ENCODE data around the gene ANKRD36B. TPM values are rescaled to one million over a fixed set of nuclear protein-coding genes. Genes with fewer than 3 reads are reported as not detected.
"Not testable (repeated sequence)": the region's sequence is repeated elsewhere in the genome, so short reads cannot be mapped to it uniquely, and the experiment has no call there.

ANKRD36B gene
- polyA plus RNA-seq, 2 of the 4 experiments (the other 2 are of a cell fraction) = 3.9 to 13.9 TPM

DNA sequence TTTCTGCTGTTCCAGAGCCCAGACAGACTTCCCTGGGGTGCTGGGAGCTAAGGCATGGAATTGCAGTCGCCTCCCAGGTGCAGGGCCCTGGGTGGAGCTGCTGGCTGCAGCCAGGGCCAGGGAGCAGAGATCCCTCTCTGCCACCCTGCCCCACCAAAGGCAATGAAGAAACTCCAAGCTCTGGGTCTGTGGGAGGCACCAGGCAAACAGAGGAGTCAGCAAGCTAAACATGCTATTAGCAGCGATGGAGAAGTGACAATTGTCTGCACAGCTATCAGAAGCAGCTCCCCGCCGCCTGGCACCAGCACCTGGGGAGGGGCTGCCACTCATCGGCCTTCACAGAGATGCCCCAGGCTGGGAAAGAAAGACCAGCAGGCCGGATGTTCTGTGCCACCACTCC lies 28.2 kb upstream of the ANKRD36B start:
- Histone ChIP-seq H3K4me1 (no peaks in the 10 kb centered on the region), H3K4me3 (no peak overlapping the region), H3K9me3 (no peaks in the 10 kb centered on the region), H3K4me2 (no peak overlapping the region), H3K27ac (no peak overlapping the region)
- FAIRE-seq (no peak), ATAC-seq (no peak), DNase-seq (ENCODE audit: low read depth in 1 of 2, low spot score in 1 of 2) (no peak)
- POLR2A ChIA-PET = no interaction called here
- no CpG with 5 or more reads among the region's 6 CpGs for WGBS (ENCODE audit: missing lambda C conversion rate)
- TF ChIP-seq RARB (CRISPR knock-in tag; IDR thresholded peaks at IDR 0.05) (no peak), PHF8 (IDR thresholded peaks at IDR 0.05; ENCODE audit: borderline replicate concordance, low read depth) (no peak), HOXA7 (CRISPR knock-in tag; IDR thresholded peaks at IDR 0.05) (no peak), SMC3 (IDR thresholded peaks at IDR 0.05) (no peak), HOXB13 (CRISPR knock-in tag; IDR thresholded peaks at IDR 0.05; ENCODE audit: low read depth) (no peak), JUNB (IDR thresholded peaks at IDR 0.05) (no peak), EHMT2 (IDR thresholded peaks at IDR 0.05; ENCODE audit: low read depth) (no peak), CBX2 (IDR thresholded peaks at IDR 0.05; ENCODE audit: borderline replicate concordance, low read depth) (no peak), ZC3H11A (IDR thresholded peaks at IDR 0.05) (no peak), CHD4 (IDR thresholded peaks at IDR 0.05; ENCODE audit: borderline replicate concordance) (no peak), NPAS2 (CRISPR knock-in tag; IDR thresholded peaks at IDR 0.05; ENCODE audit: borderline replicate concordance) (no peak), RAD21 (conservative IDR thresholded peaks at IDR 0.05 in 1 of 2, IDR thresholded peaks at IDR 0.05 in 1 of 2) (no peak)
- TF ChIP-seq, protein P1, sequence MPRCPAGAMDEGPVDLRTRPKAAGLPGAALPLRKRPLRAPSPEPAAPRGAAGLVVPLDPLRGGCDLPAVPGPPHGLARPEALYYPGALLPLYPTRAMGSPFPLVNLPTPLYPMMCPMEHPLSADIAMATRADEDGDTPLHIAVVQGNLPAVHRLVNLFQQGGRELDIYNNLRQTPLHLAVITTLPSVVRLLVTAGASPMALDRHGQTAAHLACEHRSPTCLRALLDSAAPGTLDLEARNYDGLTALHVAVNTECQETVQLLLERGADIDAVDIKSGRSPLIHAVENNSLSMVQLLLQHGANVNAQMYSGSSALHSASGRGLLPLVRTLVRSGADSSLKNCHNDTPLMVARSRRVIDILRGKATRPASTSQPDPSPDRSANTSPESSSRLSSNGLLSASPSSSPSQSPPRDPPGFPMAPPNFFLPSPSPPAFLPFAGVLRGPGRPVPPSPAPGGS (IDR thresholded peaks at IDR 0.05) = no peak
- TF ChIP-seq, protein P2, sequence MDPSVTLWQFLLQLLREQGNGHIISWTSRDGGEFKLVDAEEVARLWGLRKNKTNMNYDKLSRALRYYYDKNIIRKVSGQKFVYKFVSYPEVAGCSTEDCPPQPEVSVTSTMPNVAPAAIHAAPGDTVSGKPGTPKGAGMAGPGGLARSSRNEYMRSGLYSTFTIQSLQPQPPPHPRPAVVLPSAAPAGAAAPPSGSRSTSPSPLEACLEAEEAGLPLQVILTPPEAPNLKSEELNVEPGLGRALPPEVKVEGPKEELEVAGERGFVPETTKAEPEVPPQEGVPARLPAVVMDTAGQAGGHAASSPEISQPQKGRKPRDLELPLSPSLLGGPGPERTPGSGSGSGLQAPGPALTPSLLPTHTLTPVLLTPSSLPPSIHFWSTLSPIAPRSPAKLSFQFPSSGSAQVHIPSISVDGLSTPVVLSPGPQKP (IDR thresholded peaks at IDR 0.05; ENCODE audit: low read depth, low read length) = no peak
- TF ChIP-seq, protein P3, sequence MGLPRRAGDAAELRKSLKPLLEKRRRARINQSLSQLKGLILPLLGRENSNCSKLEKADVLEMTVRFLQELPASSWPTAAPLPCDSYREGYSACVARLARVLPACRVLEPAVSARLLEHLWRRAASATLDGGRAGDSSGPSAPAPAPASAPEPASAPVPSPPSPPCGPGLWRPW (IDR thresholded peaks at IDR 0.05) = no peak
- TF ChIP-seq, protein P4, sequence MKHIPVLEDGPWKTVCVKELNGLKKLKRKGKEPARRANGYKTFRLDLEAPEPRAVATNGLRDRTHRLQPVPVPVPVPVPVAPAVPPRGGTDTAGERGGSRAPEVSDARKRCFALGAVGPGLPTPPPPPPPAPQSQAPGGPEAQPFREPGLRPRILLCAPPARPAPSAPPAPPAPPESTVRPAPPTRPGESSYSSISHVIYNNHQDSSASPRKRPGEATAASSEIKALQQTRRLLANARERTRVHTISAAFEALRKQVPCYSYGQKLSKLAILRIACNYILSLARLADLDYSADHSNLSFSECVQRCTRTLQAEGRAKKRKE (CRISPR knock-in tag; IDR thresholded peaks at IDR 0.05; ENCODE audit: low read depth) = no peak
- TF ChIP-seq, protein P5, sequence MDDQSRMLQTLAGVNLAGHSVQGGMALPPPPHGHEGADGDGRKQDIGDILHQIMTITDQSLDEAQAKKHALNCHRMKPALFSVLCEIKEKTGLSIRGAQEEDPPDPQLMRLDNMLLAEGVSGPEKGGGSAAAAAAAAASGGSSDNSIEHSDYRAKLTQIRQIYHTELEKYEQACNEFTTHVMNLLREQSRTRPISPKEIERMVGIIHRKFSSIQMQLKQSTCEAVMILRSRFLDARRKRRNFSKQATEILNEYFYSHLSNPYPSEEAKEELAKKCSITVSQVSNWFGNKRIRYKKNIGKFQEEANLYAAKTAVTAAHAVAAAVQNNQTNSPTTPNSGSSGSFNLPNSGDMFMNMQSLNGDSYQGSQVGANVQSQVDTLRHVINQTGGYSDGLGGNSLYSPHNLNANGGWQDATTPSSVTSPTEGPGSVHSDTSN (IDR thresholded peaks at IDR 0.05) = no peak
- CTCF ChIA-PET = no interaction called here

DNA sequence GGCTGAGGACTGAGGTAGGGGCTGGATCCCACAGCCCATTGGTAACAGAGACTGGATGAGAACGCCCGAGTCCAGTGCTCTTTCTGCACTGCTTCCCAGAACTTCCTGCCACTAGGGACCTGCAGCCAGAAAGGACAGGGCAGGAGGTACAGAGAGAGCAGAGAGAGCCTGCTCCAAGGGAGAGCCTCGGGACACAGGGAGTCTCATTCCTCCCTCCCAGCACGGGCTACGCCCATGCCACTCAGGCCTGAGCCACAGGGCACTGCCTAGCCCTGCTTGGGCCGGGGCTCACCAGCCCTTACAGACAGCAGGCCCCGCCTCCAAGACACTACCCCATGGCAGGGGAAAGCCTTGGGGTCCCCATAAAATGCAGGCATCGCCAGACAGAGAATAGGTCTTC lies 26.1 kb upstream of the ANKRD36B start:
- WGBS (ENCODE audit: missing lambda C conversion rate) = no CpG with 5 or more reads among the region's 8 CpGs
- H3K4me1 ChIP-seq; H3K27ac ChIP-seq; FAIRE-seq; POLR2A ChIA-PET; CTCF ChIA-PET; H3K9me3 ChIP-seq; DNase-seq (ENCODE audit: low read depth in 1 of 2, low spot score in 1 of 2); H3K4me2 ChIP-seq; H3K4me3 ChIP-seq: not testable (repeated sequence)
- peak; percentile 11 to 69; a peak in 3 of 6 replicates for ATAC-seq

DNA sequence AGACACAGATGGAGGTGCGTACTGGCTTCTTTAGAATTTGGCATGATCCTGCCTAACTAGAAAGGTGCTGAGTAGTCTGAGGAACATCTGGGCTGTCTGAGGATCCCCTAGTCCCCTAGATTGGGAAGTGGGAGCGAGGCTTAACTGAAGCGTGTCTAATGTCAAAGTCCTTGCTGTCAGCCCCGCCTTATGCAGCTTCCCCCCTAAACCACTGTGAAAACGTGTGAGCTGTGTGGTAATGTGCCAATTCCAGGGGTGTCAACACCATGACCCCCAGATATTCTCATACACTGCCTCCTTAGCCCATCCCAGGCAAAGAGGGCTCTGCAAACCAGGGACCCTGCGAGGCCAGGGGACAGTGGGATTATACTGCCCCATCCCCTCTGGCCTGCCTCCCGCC lies 22.2 kb upstream of the ANKRD36B start:
- DNase-seq (ENCODE audit: low read depth in 1 of 2, low spot score in 1 of 2); FAIRE-seq; CTCF ChIA-PET; ATAC-seq; POLR2A ChIA-PET; H3K9me3 ChIP-seq; H3K4me3 ChIP-seq; H3K27ac ChIP-seq; H3K4me2 ChIP-seq; H3K4me1 ChIP-seq: not testable (repeated sequence)
- no CpG with 5 or more reads among the region's 7 CpGs for WGBS (ENCODE audit: missing lambda C conversion rate)

DNA sequence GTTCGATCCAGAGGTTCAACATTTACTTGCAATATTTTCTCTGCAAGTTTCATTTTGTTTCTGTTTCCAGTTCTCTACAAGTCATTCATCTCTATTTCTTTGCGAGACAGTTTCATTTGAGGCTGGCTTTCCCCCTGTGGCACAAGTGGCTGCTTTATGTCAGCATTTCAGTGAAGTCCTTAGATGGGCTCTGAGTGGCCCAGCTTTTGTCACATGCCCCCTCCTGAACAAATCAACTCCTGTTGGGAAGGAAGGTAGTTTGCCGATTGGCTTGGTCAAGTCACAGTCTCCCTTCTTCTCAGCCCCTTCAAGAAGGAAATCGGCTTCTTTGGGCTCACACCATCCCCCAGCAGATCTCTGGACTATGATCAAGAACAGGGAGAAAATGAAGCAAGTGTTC lies 19.1 kb upstream of the ANKRD36B start:
- WGBS (ENCODE audit: missing lambda C conversion rate) = 27% methylated on average over 4 of the region's 4 CpGs
- POLR2A ChIA-PET; CTCF ChIA-PET; H3K4me3 ChIP-seq; H3K9me3 ChIP-seq; H3K4me2 ChIP-seq; H3K27ac ChIP-seq; FAIRE-seq; DNase-seq (ENCODE audit: low read depth in 1 of 2, low spot score in 1 of 2); H3K4me1 ChIP-seq: not testable (repeated sequence)
- ATAC-seq = 0 out of 6 replicates have a peak, but pooled peaks of 1 of the 2 experiments have one; percentile 28

DNA sequence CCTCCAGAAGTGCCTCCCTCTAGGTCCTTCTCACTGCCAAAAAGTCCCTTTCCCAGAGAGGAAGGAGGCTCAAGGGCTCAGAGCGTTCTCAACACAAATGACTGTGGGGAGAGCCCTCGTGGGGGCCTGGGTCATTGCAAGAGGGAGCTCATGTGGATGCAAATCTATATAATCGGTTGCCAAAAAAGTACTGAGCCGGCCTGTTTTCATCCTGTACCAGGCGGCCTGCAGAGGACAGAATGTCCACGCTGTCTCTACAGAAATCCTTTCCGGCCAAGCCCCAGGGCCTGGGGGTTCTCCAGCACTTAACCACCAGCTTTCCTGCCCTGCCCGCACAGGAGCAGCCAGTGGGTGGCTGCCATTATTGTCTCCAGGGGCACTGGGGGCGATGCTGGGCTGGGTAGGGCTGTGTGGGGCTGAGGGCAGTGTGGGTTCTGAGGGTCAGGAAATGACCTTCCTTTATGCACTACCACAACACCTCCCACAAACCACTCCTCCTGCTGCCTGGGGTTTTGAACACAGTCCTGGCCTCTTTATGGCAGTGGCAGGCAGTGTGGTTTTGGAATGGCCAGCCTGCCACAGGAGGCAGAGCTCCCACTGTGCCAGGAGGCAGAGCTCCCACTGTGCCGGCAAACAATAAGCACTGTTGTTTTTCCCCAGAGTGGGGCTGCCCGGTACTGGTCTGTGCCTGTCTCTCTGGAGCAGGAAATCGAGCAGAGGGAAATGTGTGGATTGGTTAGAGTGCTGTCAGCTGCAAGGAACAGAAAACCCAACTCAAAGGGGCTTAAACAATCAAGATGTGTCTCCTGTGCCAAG lies 16.1 kb upstream of the ANKRD36B start:
- POLR2A ChIA-PET; CTCF ChIA-PET; DNase-seq (ENCODE audit: low read depth in 1 of 2, low spot score in 1 of 2); FAIRE-seq; H3K4me3 ChIP-seq; H3K4me2 ChIP-seq; H3K4me1 ChIP-seq; H3K27ac ChIP-seq; H3K9me3 ChIP-seq: not testable (repeated sequence)
- ATAC-seq = peak in 1 of 2 experiments; percentile 33; a peak in 1 of 6 replicates
- no CpG with 5 or more reads among the region's 12 CpGs for WGBS (ENCODE audit: missing lambda C conversion rate)

DNA sequence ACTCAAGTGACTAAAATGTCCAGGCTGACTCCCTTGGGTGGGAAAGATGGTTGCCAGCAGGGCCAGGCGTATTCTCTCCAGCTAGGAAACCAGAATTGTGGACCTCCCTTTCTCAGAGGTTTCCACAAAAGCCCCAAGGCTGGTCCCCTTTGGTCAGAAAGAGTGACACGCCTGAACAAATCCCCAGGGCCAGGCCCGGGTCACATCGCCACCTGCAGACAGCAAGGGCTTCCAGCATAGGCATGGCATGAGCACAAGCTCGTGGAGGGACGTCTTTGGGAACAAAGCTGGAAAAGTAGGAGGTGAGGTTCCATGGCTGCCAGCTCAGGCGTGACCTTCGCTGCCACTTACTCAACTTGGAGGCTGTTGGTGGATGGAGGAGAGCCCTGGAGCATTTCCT lies 15.4 kb upstream of the ANKRD36B start:
- CTCF ChIA-PET; H3K27ac ChIP-seq; H3K4me2 ChIP-seq; FAIRE-seq; DNase-seq (ENCODE audit: low read depth in 1 of 2, low spot score in 1 of 2); H3K9me3 ChIP-seq; POLR2A ChIA-PET; H3K4me3 ChIP-seq; H3K4me1 ChIP-seq: not testable (repeated sequence)
- WGBS (ENCODE audit: missing lambda C conversion rate) = no CpG with 5 or more reads among the region's 8 CpGs
- ATAC-seq = peak; percentile 57 to 73; a peak in 4 of 6 replicates

Data from A549 (cell line).